Hepatocyte (in vitro differentiated cells): ENCODE data around the gene EPHB3. TPM values are rescaled to one million over a fixed set of nuclear protein-coding genes. Genes with fewer than 3 reads are reported as not detected.
A peak's percentile ranks its signal among the peaks of the same experiment; 100 is the strongest.

Experiments
- DNase-seq: peaks from one replicate; pipeline ENCODE4 v3.0.0-alpha.2; 2016; ENCODE audit warnings: low spot score
- H2AFZ ChIP-seq: fragments of 200-600 bp; sonication (generic); 2 replicates; pipeline ENCODE4 v1.6.0; 2016; ENCODE audit warnings: antibody characterized with exemption, mild to moderate bottlenecking
- H3K27ac ChIP-seq: fragments of 200-600 bp; sonication (generic); 2 replicates; pipeline ENCODE4 v1.5.1; 2016; ENCODE audit warnings: mild to moderate bottlenecking
- H3K27me3 ChIP-seq: fragments of 200-600 bp; sonication (generic); 2 replicates; pipeline ENCODE4 v1.6.1; 2016
- H3K36me3 ChIP-seq: fragments of 200-600 bp; sonication (generic); replicated peaks from 2 replicates; pipeline ENCODE4 v1.5.1; 2016; ENCODE audit warnings: low read depth; ENCODE audit not compliant: insufficient read depth
- H3K4me1 ChIP-seq: fragments of 200-600 bp; sonication (generic); 2 replicates; pipeline ENCODE4 v1.5.1; 2016; ENCODE audit warnings: mild to moderate bottlenecking, moderate library complexity; ENCODE audit not compliant: insufficient read depth
- H3K4me2 ChIP-seq: fragments of 200-600 bp; sonication (generic); 2 replicates; pipeline ENCODE4 v1.6.0; 2016
- H3K4me3 ChIP-seq: fragments of 200-600 bp; sonication (generic); 2 replicates; pipeline ENCODE4 v1.5.1; 2016; ENCODE audit warnings: mild to moderate bottlenecking
- H3K79me2 ChIP-seq: fragments of 200-600 bp; sonication (generic); 2 replicates; pipeline ENCODE4 v1.6.0; 2017; ENCODE audit warnings: mild to moderate bottlenecking
- H3K9me2 ChIP-seq: fragments of 200-600 bp; sonication (generic); replicated peaks from 2 replicates; pipeline ENCODE4 v1.6.0; 2017; ENCODE audit warnings: mild to moderate bottlenecking; ENCODE audit not compliant: insufficient read depth
- H3K9me3 ChIP-seq: fragments of 200-600 bp; sonication (generic); 2 replicates; pipeline ENCODE4 v1.5.1; 2016; ENCODE audit warnings: low read depth, mild to moderate bottlenecking
- H4K20me1 ChIP-seq: fragments of 200-600 bp; sonication (generic); 2 replicates; pipeline ENCODE4 v1.6.0; 2016; ENCODE audit warnings: mild to moderate bottlenecking; ENCODE audit not compliant: insufficient read depth, poor library complexity, severe bottlenecking
- EZH2 ChIP-seq: fragments of 200-600 bp; sonication (generic); IDR thresholded peaks from 2 replicates; pipeline ENCODE4 v1.6.1; 2016; ENCODE audit warnings: antibody characterized with exemption, mild to moderate bottlenecking, borderline replicate concordance
- EZH2phosphoT487 ChIP-seq: fragments of 200-600 bp; sonication (generic); IDR thresholded peaks from one replicate; pipeline ENCODE4 v1.6.1; 2018; ENCODE audit warnings: antibody characterized with exemption, mild to moderate bottlenecking, low read depth, moderate library complexity; ENCODE audit not compliant: unreplicated experiment, severe bottlenecking
- WGBS: methylation state at CpG from one replicate; pipeline ENCODE4 v1.1.6; 2016; ENCODE audit warnings: low lambda C conversion rate; ENCODE audit errors: missing lambda C conversion rate; 5-methylcytosine and 5-hydroxymethylcytosine counted together
- polyA plus RNA-seq: library from polyadenylated mRNA; unstranded; fragments of >200 nt; fragmentation: Nextera tagmentation; extraction: Ambion mirVana; gene quantifications from 2 replicates; pipeline ENCODE4 v1.2.1, GENCODE V29; 2016
- total RNA-seq: library from RNA; depleted of rRNA; stranded (reverse); fragments of >200 nt; gene quantifications from 2 replicates; pipeline ENCODE4 v1.2.3, GENCODE V29; 2014
- TF ChIP-seq, protein P1 (sequence below): fragments of 200-600 bp; sonication (generic); IDR thresholded peaks from 2 replicates; pipeline ENCODE4 v1.5.1; 2016; ENCODE audit warnings: antibody characterized with exemption, mild to moderate bottlenecking; ENCODE audit not compliant: poor library complexity

The EPHB3 gene
- total and polyA plus RNA-seq, 2 experiments from 2014 or later = 11.0 to 22.0 TPM

DNA sequence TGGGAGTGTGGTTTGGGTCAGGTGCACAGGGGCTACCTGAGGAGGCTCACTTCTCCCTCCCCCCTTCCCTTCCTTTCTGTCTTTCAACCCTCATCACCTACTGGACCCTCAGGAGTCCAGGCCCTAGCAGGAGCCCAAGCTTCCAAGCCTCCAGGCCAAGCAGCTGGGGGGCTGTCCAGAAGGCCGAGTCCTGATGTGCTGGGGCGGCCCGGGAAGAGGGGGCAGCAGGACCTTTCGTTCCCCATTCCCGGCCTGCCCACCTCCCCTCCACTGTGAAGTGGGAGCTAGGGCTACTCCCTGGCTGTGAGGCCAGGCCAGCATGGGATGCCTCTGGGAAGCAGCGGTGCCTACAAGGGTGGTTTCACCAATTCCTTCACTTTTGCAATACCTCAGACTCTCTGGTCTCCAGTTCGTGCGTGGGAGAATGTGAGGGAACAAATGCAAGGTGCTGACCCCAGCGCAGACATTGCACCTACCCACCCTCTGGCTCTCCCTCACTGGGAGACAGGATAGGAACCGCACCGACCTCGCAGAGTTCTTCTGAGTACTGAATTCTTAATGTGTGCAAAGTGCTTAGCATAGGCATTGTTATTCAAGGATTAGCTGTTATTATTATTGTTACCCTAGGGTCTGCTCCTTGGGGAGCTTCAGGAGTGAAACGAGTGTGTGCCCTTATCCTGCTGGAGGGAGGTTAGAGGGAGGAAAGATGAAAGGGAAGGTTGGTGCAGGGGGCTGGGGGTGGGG lies 2.5 kb downstream of the EPHB3 start:
- H3K4me1 ChIP-seq = peaks cover 42% of the 10 kb centered on the region
- no peaks in the 10 kb centered on the region for H3K36me3 ChIP-seq
- TF ChIP-seq, protein P1, sequence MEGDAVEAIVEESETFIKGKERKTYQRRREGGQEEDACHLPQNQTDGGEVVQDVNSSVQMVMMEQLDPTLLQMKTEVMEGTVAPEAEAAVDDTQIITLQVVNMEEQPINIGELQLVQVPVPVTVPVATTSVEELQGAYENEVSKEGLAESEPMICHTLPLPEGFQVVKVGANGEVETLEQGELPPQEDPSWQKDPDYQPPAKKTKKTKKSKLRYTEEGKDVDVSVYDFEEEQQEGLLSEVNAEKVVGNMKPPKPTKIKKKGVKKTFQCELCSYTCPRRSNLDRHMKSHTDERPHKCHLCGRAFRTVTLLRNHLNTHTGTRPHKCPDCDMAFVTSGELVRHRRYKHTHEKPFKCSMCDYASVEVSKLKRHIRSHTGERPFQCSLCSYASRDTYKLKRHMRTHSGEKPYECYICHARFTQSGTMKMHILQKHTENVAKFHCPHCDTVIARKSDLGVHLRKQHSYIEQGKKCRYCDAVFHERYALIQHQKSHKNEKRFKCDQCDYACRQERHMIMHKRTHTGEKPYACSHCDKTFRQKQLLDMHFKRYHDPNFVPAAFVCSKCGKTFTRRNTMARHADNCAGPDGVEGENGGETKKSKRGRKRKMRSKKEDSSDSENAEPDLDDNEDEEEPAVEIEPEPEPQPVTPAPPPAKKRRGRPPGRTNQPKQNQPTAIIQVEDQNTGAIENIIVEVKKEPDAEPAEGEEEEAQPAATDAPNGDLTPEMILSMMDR = no peak
- TF ChIP-seq EZH2 = no peak
- TF ChIP-seq EZH2phosphoT487 = no peak
- peaks cover 31% of the 10 kb centered on the region for H4K20me1 ChIP-seq
- 49% methylated on average over 13 of the region's 13 CpGs for WGBS
- H3K27me3 ChIP-seq = no peaks in the 10 kb centered on the region
- no peaks in the 10 kb centered on the region for H3K9me3 ChIP-seq
- no peak overlapping the region for H2AFZ ChIP-seq
- peaks cover 64% of the 10 kb centered on the region for H3K79me2 ChIP-seq
- H3K27ac ChIP-seq = peak overlapping the region; percentile 63
- H3K9me2 ChIP-seq = no peaks in the 10 kb centered on the region
- H3K4me2 ChIP-seq = peak overlapping the region; percentile 98
- DNase-seq = no peak
- no peak overlapping the region for H3K4me3 ChIP-seq

DNA sequence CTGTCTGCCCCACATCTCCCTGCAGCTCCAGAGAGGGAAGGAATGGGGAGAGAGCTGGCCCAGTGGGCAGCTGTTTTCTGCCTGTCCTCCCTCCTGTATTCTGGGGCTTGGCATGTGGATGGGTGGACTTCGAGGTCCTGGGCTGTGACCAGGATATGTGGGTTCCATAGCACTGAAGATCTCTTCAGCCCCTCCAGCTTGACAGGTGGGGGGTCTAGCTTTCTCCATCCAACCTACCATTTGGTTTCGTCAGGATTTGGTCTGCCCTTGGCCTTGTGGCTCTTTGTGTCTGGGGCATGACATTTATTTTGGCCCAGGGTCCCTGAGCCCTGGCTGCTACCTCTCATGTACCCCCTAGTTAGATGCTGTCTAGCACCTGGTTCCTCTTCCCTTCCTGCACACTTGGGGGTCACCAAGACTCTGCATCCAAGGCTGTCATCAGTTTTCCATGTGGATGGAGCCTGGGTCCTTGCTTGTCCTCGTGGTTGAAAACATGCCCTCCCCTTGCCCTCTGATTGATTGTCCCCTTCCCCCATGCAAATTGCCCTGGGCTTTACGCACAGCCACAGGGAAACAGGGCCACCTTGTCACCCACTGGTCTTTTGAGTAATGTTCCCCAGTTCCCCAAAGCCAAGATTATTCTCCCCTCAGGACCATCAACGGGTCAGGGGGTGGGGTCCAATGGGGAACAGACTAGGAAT lies 3.2 kb downstream of the EPHB3 start:
- Histone ChIP-seq H3K9me3 (no peaks in the 10 kb centered on the region), H4K20me1 (peaks cover 31% of the 10 kb centered on the region), H3K27me3 (no peaks in the 10 kb centered on the region), H3K36me3 (no peaks in the 10 kb centered on the region), H3K27ac (peak overlapping the region; percentile 45), H2AFZ (no peak overlapping the region), H3K4me2 (peak overlapping the region; percentile 98), H3K4me1 (peaks cover 48% of the 10 kb centered on the region), H3K4me3 (no peak overlapping the region), H3K79me2 (peaks cover 71% of the 10 kb centered on the region), H3K9me2 (no peaks in the 10 kb centered on the region)
- no peak for DNase-seq
- TF ChIP-seq EZH2phosphoT487 (no peak), EZH2 (no peak)
- TF ChIP-seq, protein P1 = no peak
- 52% methylated on average over 5 of the region's 5 CpGs for WGBS

DNA sequence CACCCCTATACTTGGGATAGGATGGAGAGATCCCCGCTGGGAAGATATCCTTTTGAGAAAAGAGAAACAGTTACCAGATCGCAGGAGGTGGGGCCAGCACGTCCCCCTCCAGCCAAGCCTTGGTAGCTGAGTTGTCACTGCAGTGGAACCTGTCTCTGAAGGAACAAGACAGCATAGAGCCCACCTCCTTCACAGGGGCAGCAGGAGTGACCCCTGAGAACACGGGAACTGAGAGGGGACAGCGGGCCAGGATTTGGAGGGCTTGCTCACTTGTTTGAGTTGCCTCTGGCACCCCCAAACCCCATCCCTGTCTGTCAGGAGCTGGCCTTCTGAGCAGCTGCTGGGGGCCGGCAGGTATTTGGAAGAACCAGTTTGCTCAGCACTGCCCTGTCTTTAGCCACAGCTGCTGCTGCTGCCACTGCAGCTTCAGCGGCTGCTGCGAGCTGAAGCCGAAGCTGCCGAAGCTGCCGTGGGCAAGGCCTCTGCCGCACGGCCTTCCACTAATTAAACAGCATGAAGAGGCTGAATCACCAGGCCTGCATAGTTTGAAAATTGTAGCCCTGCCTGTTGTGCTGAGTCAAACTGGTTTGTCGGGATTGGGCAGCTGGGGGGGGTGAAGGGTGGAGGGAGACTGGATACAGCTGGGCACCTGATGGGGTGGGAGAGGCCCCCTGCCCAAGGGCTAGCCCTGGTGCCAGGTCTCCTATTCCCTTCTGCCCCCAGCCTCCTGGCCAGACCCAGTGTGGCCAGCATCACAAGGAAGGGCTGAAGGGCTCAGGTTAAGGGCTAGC lies 4.0 kb downstream of the EPHB3 start:
- no peaks in the 10 kb centered on the region for H3K36me3 ChIP-seq
- H3K4me3 ChIP-seq = no peak overlapping the region
- 23% methylated on average over 14 of the region's 14 CpGs for WGBS
- H3K27ac ChIP-seq = peak overlapping the region; percentile 75
- no peaks in the 10 kb centered on the region for H3K9me2 ChIP-seq
- H3K79me2 ChIP-seq = peaks cover 79% of the 10 kb centered on the region
- peak; percentile 86 for DNase-seq
- H3K27me3 ChIP-seq = no peaks in the 10 kb centered on the region
- H3K4me2 ChIP-seq = peak overlapping the region; percentile 98
- no peak overlapping the region for H2AFZ ChIP-seq
- no peaks in the 10 kb centered on the region for H3K9me3 ChIP-seq
- H4K20me1 ChIP-seq = peaks cover 31% of the 10 kb centered on the region
- H3K4me1 ChIP-seq = peaks cover 52% of the 10 kb centered on the region
- no peak for TF ChIP-seq EZH2
- TF ChIP-seq, protein P1 = no peak
- TF ChIP-seq EZH2phosphoT487 = no peak
